Fibroblast of mammary gland (primary cell): ENCODE measurements around the gene PLA2G2C.
A peak's percentile ranks its signal among the peaks of the same experiment; 100 is the strongest.

Experiments used
- DNase-seq: peaks from one replicate; pipeline ENCODE4 v3.0.0-alpha.2; 2010; ENCODE audit warnings: low read depth
- H3K4me3 ChIP-seq: 2 replicates; pipeline ENCODE4 v1.5.1; 2011; ENCODE audit warnings: low read depth, mild to moderate bottlenecking, low read length, moderate library complexity; ENCODE audit not compliant: control insufficient read depth
- CTCF ChIP-seq: conservative IDR thresholded peaks from 2 replicates; pipeline ENCODE4 v1.5.1; 2011; ENCODE audit warnings: low read depth, low read length, inconsistent platforms; ENCODE audit not compliant: control insufficient read depth, insufficient read depth

Gene PLA2G2C

DNA sequence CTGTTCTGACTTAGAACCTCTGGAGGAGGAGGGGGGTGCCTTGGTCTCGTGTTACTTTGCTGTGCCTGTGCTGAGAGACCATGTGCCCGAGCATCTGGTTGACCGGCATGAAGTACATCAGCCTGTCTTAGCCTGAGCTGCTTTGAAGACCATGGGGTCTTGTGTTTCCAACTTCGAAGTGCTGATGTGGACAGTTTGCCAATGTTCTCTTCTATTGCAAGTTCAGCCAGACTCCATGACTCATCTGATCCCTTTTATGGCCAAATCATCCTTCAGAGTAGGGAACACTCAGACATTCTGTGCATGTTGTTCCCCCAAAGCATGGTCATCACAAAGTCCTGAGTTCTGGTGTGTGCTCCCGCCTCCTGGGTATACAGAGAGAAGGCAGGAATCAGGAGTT is 6.0 kb upstream of the PLA2G2C start:
- DNase-seq = peak; percentile 83
- no peak for TF ChIP-seq CTCF
- no peak overlapping the region for H3K4me3 ChIP-seq

- DNase-seq = no peak
- H3K4me3 ChIP-seq = no peak overlapping the region
- TF ChIP-seq CTCF = no peak
Observed at GRCh38 chr1:20191266-20191825, 5.0 kb upstream of the PLA2G2C start.

- TF ChIP-seq CTCF = no peak
- H3K4me3 ChIP-seq = no peak overlapping the region
- DNase-seq = no peak
Observed at GRCh38 chr1:20190256-20191160, 4.2 kb upstream of the PLA2G2C start.

DNA sequence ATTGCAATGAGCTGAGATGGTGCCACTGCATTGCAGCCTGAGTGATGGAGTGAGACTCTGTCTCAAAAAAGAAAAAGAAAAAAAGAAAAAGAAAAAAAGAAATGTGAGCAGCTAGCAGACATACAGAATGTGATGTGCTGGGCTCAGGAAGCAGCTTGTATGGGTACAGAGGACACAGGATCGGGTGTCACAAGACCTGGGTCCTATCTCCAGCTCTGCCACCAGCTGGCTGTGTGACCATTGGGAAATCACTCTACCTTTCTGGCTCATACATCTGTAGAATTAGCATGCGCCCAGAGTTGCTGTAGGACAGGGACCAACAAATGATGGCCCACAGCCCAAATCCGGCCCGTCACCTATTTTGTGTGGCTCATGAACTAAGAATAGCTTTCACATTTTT is 3.3 kb upstream of the PLA2G2C start:
- no peak for TF ChIP-seq CTCF
- H3K4me3 ChIP-seq = no peak overlapping the region
- DNase-seq = no peak

GRCh38 chr1:20188455-20188817 is 2.1 kb upstream of the PLA2G2C start:
- DNase-seq = no peak
- no peak overlapping the region for H3K4me3 ChIP-seq
- TF ChIP-seq CTCF = no peak

- TF ChIP-seq CTCF = no peak
- no peak for DNase-seq
Observed at GRCh38 chr1:20187813-20188454, 1.6 kb upstream of the PLA2G2C start.

More at GRCh38 chr1:20187813-20188454, 1.6 kb upstream of the PLA2G2C start:
- no peak overlapping the region for H3K4me3 ChIP-seq
